DOHH2 (cell line): ENCODE results near the gene LAMTOR1.
"Not testable (repeated sequence)": the region's sequence is repeated elsewhere in the genome, so short reads cannot be mapped to it uniquely, and the experiment has no call there.

Experiments used
- H3F3A ChIP-seq: fragments of 200-600 bp; sonication (generic), shearing (Covaris generic); 2 replicates; pipeline ENCODE4 v1.6.0; 2016; ENCODE audit warnings: antibody characterized with exemption, mild to moderate bottlenecking; ENCODE audit not compliant: control insufficient read depth, insufficient read depth
- H3K27ac ChIP-seq: fragments of 200-600 bp; sonication (generic); 2 replicates; pipeline ENCODE4 v1.5.1; 2014; ENCODE audit warnings: low read depth, mild to moderate bottlenecking, low read length, moderate library complexity
- H3K27me3 ChIP-seq: fragments of 200-600 bp; sonication (generic); 2 replicates; pipeline ENCODE4 v1.6.1; 2014; ENCODE audit warnings: mild to moderate bottlenecking, low read length, mixed read lengths; ENCODE audit not compliant: control insufficient read depth
- H3K36me3 ChIP-seq: fragments of 200-600 bp; sonication (generic); 2 replicates; pipeline ENCODE4 v1.6.1; 2014; ENCODE audit warnings: mild to moderate bottlenecking, low read length, moderate library complexity, mixed read lengths; ENCODE audit not compliant: control insufficient read depth
- H3K4me1 ChIP-seq: fragments of 200-600 bp; sonication (generic); 2 replicates; pipeline ENCODE4 v1.6.1; 2014; ENCODE audit warnings: mild to moderate bottlenecking, low read length, mixed read lengths; ENCODE audit not compliant: control insufficient read depth
- H3K4me2 ChIP-seq: fragments of 200-600 bp; sonication (generic); 2 replicates; pipeline ENCODE4 v1.6.0; 2014; ENCODE audit warnings: mild to moderate bottlenecking, low read length, moderate library complexity
- H3K4me3 ChIP-seq: fragments of 200-600 bp; sonication (generic); 2 replicates; pipeline ENCODE4 v1.5.1; 2014; ENCODE audit warnings: mild to moderate bottlenecking, low read length, mixed read lengths
- H3K79me2 ChIP-seq: fragments of 200-600 bp; sonication (generic); 2 replicates; pipeline ENCODE4 v1.6.1; 2014; ENCODE audit warnings: mild to moderate bottlenecking, low read length, mixed read lengths; ENCODE audit not compliant: control insufficient read depth
- H3K9me2 ChIP-seq: fragments of 200-600 bp; sonication (generic); replicated peaks from 2 replicates; pipeline ENCODE4 v1.6.1; 2014; ENCODE audit warnings: mild to moderate bottlenecking, low read length, mixed read lengths; ENCODE audit not compliant: control insufficient read depth
- H3K9me3 ChIP-seq: fragments of 200-600 bp; sonication (generic); 2 replicates; pipeline ENCODE4 v1.6.1; 2014; ENCODE audit warnings: antibody characterized with exemption, low read length, mixed read lengths; ENCODE audit not compliant: control insufficient read depth, insufficient read depth
- H4K20me1 ChIP-seq: fragments of 200-600 bp; sonication (generic); 2 replicates; pipeline ENCODE4 v1.6.0; 2014; ENCODE audit warnings: low read depth, mild to moderate bottlenecking, antibody characterized with exemption, low read length, moderate library complexity; ENCODE audit not compliant: control insufficient read depth, insufficient read depth
- CTCF ChIP-seq: fragments of 200-600 bp; sonication (generic); IDR thresholded peaks from one replicate; pipeline ENCODE4 v1.5.1; 2014; ENCODE audit warnings: antibody characterized with exemption, mild to moderate bottlenecking, low read depth, low read length; ENCODE audit not compliant: poor library complexity, severe bottlenecking
- EZH2phosphoT487 ChIP-seq: fragments of 200-600 bp; sonication (generic); IDR thresholded peaks from 2 replicates; pipeline ENCODE4 v1.6.1; 2017; ENCODE audit warnings: borderline replicate concordance, mild to moderate bottlenecking, antibody characterized with exemption, low read length, moderate library complexity, mixed read lengths

LAMTOR1 gene

GRCh38 chr11:72144807-72145565 is 41.9 kb upstream of the LAMTOR1 start:
- H3K4me1 ChIP-seq, result 0 out of 2 replicates have a peak, but pooled peaks cover 3% of the 10 kb centered on the region

DNA sequence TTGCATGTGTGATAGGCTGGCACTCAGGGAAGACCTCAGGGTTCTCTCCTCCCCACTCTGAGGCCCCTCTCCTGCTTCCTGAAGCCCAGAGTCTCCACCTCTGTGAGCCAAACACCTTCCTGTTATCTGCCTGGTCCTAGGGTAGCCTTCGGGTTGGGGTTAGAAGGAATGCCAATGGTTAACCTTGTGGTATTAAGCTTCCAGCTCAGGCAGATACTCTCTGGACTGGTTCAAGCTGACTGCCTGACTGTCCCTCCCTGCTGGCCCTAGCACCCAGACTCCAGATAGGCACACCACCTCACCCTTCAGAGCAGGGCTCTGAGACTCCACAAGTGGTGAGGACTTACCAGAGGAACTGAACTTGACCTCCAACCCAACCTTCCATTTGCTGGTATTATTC is 39.4 kb upstream of the LAMTOR1 start:
- H3K36me3 ChIP-seq, H3F3A ChIP-seq, H4K20me1 ChIP-seq, H3K4me1 ChIP-seq, H3K9me3 ChIP-seq, H3K9me2 ChIP-seq, H3K4me3 ChIP-seq, H3K27ac ChIP-seq, H3K4me2 ChIP-seq, H3K79me2 ChIP-seq: not testable (repeated sequence)
- peaks cover 17% of the 10 kb centered on the region for H3K27me3 ChIP-seq

More at GRCh38 chr11:72144807-72145565, 41.9 kb upstream of the LAMTOR1 start:
- Histone ChIP-seq H3F3A (no peaks in the 10 kb centered on the region), H4K20me1 (no peaks in the 10 kb centered on the region), H3K4me2 (no peak overlapping the region), H3K9me2 (no peaks in the 10 kb centered on the region), H3K79me2 (no peaks in the 10 kb centered on the region), H3K4me3 (no peak overlapping the region), H3K9me3 (no peaks in the 10 kb centered on the region), H3K27ac (no peak overlapping the region), H3K27me3 (peaks cover 17% of the 10 kb centered on the region), H3K36me3 (no peaks in the 10 kb centered on the region)
- TF ChIP-seq CTCF, result no peak
- no peak for TF ChIP-seq EZH2phosphoT487

GRCh38 chr11:72142086-72142485 is 39.0 kb upstream of the LAMTOR1 start:
- not testable (repeated sequence) for H3K4me1 ChIP-seq, H3F3A ChIP-seq, H3K27ac ChIP-seq, H3K9me3 ChIP-seq, H3K36me3 ChIP-seq, H3K9me2 ChIP-seq, H4K20me1 ChIP-seq, H3K4me3 ChIP-seq, H3K4me2 ChIP-seq, H3K79me2 ChIP-seq
- H3K27me3 ChIP-seq, result peaks cover 17% of the 10 kb centered on the region

DNA sequence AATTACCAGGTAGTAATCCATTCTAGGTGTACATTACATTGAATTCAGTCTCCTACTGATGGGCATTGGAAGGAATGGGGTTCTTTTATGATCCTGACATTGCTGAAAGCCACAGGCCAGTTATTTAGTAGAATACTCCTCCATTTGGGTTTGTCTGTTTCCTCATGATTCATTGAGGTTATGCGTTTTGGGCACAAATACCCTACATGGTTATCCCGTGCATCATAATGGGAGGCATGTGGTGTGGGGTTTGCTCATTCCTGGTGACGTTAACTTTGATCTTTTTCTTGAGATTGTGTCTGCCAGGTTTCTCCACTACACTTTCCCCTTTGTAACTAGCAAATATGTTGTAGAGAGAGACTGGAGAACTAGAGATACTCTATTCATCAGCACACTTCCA is 38.0 kb upstream of the LAMTOR1 start:
- Histone ChIP-seq H3K4me2 (no peak overlapping the region), H3K4me3 (no peak overlapping the region), H3F3A (no peaks in the 10 kb centered on the region), H3K9me2 (no peaks in the 10 kb centered on the region), H3K27me3 (peaks cover 14% of the 10 kb centered on the region), H3K27ac (no peak overlapping the region), H3K79me2 (no peaks in the 10 kb centered on the region), H3K9me3 (no peaks in the 10 kb centered on the region), H3K4me1 (0 out of 2 replicates have a peak, but pooled peaks cover 3% of the 10 kb centered on the region), H3K36me3 (no peaks in the 10 kb centered on the region), H4K20me1 (no peaks in the 10 kb centered on the region)
- TF ChIP-seq EZH2phosphoT487 (no peak), CTCF (no peak)
